Body of pancreas (tissue), 4 donors: ENCODE results near the gene GRIK1.

Source experiments
- CTCF ChIP-seq, 7 experiments: fragments of 450-650 bp in 4 of 7; fragments of 200-600 bp in 3 of 7; sonication (generic) in 3 of 7; IDR thresholded peaks; one replicate each; pipeline ENCODE4 v1.5.1; 2016 to 2019; ENCODE audit warnings: antibody characterized with exemption in 7 of 7
- POLR2A ChIP-seq, 3 donors: fragments of 450-650 bp; IDR thresholded peaks; one replicate each; pipeline ENCODE4 v1.6.1; 2016; ENCODE audit warnings: antibody characterized with exemption in 3 of 3, mild to moderate bottlenecking in 2 of 3

DNA sequence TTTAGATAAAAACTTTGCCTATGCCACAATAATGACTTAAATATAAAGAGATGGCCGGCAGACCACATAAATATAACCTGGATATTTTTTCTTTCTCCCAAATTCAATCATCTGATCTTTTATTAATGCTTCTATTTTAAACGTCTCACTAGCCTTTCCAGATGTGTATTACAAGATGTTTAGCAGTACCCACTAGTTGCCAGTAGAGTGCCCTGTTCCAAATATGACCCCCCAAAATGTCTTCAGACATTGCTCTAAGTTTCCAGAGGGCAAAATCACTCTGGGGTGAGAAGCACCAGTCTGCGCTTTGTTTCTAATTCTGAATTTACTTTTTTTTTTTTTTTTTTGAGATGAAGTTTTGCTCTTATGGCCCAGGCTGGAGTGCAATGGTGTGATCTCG, 268.1 kb downstream of the GRIK1 start:
- no peak for TF ChIP-seq CTCF (IDR thresholded peaks at IDR 0.05)
- no peak for TF ChIP-seq POLR2A (IDR thresholded peaks at IDR 0.05)
